Stimulated activated CD4-positive, alpha-beta T cell treated with anti-CD3 and anti-CD28 coated beads, Interleukin-4, amount 100 ng/mL, for 4 hours (primary cell): Measurements from ENCODE around the gene MAPT.
"Not testable (repeated sequence)": the region's sequence is repeated elsewhere in the genome, so short reads cannot be mapped to it uniquely, and the experiment has no call there.

Experiments used
- DNase-seq, 2 experiments: peaks; one replicate each; pipeline ENCODE4 v3.0.0-alpha.2; 2020

MAPT gene

GRCh38 chr17:45956746-45957145 is 62.4 kb downstream of the MAPT start:
- not testable (repeated sequence) for DNase-seq

- no peak for DNase-seq
These were observed 64.0 kb downstream of the MAPT start for GRCh38 chr17:45958307-45958706.

DNA sequence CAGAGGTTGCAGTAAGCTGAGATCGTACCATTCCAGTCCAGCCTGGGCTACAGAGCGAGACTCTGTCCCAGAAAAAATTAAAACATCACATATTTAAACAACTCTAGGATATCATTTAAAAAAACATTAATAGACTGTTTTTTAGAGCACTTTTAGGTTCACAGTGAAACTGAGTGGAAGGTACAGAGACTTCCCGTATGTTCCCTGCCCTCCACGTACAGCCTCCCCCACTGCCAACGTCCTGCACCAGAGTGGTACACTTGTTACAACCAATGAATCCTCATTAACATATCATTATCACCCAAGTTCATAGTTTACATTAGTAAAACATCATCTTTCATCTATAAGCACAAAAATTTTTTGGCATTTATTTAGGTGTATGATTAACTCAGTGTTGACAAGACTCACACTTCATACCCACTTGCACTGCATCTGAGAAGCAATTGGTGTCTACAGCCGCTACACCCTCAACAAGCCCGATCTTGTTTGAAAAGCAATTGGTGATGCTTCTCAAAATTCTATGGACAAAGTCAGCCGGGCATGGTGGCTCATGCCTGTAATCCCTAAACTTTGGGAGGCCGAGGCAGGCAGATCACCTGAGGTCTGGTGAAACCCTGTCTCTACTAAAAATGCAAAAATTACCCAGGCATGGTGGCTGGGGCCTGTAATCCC is 64.8 kb downstream of the MAPT start:
- DNase-seq, result no peak

GRCh38 chr17:45960311-45960710 is 66.0 kb downstream of the MAPT start:
- no peak for DNase-seq

GRCh38 chr17:45961206-45961605 is 66.9 kb downstream of the MAPT start:
- no peak for DNase-seq

- no peak for DNase-seq
These were observed 68.0 kb downstream of the MAPT start for GRCh38 chr17:45962221-45962972.

GRCh38 chr17:45963283-45963682 is 68.9 kb downstream of the MAPT start:
- DNase-seq, result no peak

- DNase-seq, result no peak
These were observed 69.5 kb downstream of the MAPT start for GRCh38 chr17:45963889-45964288.

- no peak for DNase-seq
These were observed 70.3 kb downstream of the MAPT start for GRCh38 chr17:45964634-45965033.

- DNase-seq, result no peak
These were observed 71.5 kb downstream of the MAPT start for GRCh38 chr17:45965812-45966211.

- DNase-seq, result no peak
These were observed 72.4 kb downstream of the MAPT start for GRCh38 chr17:45966606-45967280.

GRCh38 chr17:45967378-45967777 is 73.0 kb downstream of the MAPT start:
- no peak for DNase-seq

GRCh38 chr17:45968732-45969131 is 74.4 kb downstream of the MAPT start:
- no peak for DNase-seq

GRCh38 chr17:45969726-45970125 is 75.4 kb downstream of the MAPT start:
- no peak for DNase-seq

- DNase-seq, result no peak
These were observed 76.3 kb downstream of the MAPT start for GRCh38 chr17:45970659-45971058.

DNA sequence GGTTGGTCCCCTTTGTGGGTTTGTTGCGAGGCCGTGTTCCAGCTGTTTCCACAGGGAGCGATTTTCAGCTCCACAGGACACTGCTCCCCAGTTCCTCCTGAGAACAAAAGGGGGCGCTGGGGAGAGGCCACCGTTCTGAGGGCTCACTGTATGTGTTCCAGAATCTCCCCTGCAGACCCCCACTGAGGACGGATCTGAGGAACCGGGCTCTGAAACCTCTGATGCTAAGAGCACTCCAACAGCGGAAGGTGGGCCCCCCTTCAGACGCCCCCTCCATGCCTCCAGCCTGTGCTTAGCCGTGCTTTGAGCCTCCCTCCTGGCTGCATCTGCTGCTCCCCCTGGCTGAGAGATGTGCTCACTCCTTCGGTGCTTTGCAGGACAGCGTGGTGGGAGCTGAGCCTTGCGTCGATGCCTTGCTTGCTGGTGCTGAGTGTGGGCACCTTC is 77.4 kb downstream of the MAPT start:
- DNase-seq, result no peak

DNA sequence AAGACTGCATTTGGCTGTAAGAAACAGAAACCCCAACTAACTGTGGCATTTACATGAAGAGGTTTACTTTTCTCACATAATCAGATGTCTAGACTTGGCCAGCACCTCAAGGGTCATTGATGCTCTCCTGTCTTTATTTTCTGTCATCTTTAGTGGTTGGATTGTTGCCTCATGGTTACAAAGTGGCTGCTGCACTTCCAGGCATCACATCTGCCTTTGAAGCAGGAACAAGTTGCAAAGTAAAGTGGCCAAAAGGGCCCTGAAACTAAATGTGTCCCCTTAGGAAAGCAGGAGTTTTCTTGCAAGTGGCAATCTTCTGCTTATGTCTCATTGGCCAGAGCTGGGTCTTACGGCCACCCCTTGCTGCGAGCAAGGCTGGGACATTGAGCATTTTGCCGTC is 78.2 kb downstream of the MAPT start:
- no peak for DNase-seq

GRCh38 chr17:45973099-45973780 is 78.9 kb downstream of the MAPT start:
- DNase-seq, result no peak

DNA sequence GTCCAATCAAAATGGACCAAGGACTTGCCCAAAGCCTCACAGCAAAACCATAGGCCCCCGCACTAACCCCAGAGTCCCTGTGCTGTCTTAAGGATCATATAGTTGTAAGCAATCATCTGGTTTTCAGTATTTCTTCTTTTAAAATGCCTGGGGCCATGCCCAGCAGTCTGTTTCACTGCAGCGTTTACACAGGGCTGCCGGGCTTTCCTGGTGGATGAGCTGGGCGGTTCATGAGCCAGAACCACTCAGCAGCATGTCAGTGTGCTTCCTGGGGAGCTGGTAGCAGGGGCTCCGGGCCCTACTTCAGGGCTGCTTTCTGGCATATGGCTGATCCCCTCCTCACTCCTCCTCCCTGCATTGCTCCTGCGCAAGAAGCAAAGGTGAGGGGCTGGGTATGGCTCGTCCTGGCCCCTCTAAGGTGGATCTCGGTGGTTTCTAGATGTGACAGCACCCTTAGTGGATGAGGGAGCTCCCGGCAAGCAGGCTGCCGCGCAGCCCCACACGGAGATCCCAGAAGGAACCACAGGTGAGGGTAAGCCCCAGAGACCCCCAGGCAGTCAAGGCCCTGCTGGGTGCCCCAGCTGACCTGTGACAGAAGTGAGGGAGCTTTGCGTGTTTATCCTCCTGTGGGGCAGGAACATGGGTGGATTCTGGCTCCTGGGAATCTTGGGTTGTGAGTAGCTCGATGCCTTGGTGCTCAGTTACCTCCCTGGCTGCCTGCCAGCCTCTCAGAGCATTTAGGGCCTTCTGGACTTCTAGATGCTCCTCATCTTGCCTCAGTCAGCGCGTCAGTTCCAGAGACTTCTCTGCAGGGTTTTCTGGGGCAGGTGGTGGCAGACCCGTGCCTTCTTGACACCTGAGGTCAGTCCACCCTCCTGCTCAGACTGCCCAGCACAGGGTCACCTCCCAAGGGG is 79.8 kb downstream of the MAPT start:
- DNase-seq, result no peak

DNA sequence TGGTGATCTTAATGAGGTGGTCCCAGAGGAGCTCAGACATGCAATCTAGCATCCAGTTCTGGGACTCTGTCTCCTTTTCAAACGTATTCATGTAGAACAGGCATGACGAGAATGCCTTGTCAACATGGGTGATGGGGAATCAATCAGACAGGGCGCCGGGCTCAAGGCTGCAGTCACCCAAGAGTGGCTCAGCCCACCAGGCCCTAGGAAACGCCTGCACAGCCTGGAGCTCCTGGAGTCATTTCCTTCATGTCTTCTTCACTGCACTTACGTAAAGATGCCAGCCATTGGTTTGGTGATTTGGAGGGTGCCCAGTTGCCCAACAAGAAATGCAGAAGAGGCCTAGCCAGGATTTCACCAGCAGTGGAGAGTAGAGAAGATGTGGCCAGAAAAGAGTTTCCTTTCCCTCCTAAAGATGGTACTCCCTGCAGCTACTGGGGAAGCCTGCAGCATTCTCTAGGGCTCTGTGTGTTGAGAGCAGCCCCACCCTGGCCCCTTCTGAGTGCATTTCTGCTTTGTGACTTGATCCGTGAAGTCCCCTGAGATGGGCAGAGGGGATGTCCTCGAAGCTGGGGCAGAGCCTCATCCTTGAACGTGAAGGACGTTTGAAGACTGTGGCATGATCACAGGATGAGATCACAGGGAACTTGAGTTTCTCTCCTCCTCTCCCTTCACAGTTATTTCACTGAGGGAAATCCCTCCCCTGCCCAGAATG is 80.7 kb downstream of the MAPT start:
- no peak for DNase-seq

DNA sequence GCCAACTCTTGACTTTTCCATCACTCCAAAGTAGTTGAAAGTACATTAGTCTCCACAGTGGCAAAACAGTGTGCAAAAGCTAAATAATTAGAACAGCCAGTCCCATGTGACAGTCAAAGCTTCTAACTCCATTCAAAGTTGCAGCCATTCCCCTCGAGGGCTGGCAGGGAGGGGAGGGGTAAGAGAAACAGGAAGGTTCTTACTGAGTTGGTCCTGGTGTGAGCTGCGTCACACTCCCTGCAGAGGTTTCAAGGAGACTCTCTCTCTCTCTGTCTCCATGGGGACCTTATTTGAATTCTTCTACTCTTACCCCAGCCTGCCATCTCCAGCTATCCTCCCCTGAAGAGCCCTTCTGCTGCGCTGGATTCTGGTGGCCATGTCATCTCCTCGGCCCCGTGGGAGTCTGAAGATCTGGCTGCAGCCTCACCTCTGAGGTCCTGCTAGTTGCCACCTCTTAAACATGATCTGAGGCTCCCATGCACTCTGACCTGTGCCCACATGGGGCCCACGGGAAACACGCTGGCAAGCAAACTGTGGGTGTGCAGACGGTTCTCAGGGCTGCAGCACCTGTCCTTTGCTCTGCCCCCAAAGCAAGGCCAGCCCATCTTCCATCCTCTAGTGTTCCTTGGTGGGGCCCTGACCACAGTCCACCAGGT is 81.4 kb downstream of the MAPT start:
- no peak for DNase-seq
